BJ (cell line): Measurements from ENCODE around the gene PARVA. TPM values are rescaled to one million over a fixed set of nuclear protein-coding genes. Genes with fewer than 3 reads are reported as not detected.

ENCODE experiments used
- CTCF ChIA-PET: fragments of 350-600 bp; formaldehyde crosslinking; extraction: SDS; loops from one replicate; lab custom pipeline; 2021; ENCODE audit warnings: antibody characterized with exemption, inconsistent platforms; lab: Yijun Ruan, JAX
- POLR2A ChIA-PET: fragments of 300-600 bp; sonication (Branson Sonifier 250); formaldehyde crosslinking; extraction: SDS; loops from one replicate; lab custom pipeline; 2021; ENCODE audit warnings: antibody characterized with exemption; lab: Charles Lee
- DNase-seq: peaks from one replicate; pipeline ENCODE4 v3.0.0-alpha.2; 2011; ENCODE audit warnings: low read depth
- H3K27me3 ChIP-seq: 2 replicates; pipeline ENCODE4 v1.6.0; 2011; ENCODE audit warnings: low read length; ENCODE audit not compliant: control insufficient read depth, insufficient read depth
- H3K36me3 ChIP-seq: 2 replicates; pipeline ENCODE4 v1.5.1; 2011; ENCODE audit warnings: low read length; ENCODE audit not compliant: control insufficient read depth, insufficient read depth
- H3K4me3 ChIP-seq: 2 replicates; pipeline ENCODE4 v1.5.1; 2011; ENCODE audit warnings: low read depth, mild to moderate bottlenecking, control low read depth, low read length
- polyA plus RNA-seq: library from polyadenylated mRNA; depleted of rRNA; stranded (reverse); fragments of >200 nt; gene quantifications from 2 replicates; pipeline ENCODE4 v1.2.3, GENCODE V29; 2011
- TF ChIP-seq, protein P1 (sequence below): IDR thresholded peaks from 2 replicates; pipeline ENCODE4 v1.5.1; 2011; ENCODE audit warnings: low read depth, mild to moderate bottlenecking, control low read depth, inconsistent platforms, low read length, moderate library complexity; ENCODE audit not compliant: insufficient read depth

Gene PARVA
- polyA plus RNA-seq, 1 experiment: 143 TPM

- peak; percentile 40 for DNase-seq
- no peak overlapping the region for H3K4me3 ChIP-seq
- TF ChIP-seq, protein P1, sequence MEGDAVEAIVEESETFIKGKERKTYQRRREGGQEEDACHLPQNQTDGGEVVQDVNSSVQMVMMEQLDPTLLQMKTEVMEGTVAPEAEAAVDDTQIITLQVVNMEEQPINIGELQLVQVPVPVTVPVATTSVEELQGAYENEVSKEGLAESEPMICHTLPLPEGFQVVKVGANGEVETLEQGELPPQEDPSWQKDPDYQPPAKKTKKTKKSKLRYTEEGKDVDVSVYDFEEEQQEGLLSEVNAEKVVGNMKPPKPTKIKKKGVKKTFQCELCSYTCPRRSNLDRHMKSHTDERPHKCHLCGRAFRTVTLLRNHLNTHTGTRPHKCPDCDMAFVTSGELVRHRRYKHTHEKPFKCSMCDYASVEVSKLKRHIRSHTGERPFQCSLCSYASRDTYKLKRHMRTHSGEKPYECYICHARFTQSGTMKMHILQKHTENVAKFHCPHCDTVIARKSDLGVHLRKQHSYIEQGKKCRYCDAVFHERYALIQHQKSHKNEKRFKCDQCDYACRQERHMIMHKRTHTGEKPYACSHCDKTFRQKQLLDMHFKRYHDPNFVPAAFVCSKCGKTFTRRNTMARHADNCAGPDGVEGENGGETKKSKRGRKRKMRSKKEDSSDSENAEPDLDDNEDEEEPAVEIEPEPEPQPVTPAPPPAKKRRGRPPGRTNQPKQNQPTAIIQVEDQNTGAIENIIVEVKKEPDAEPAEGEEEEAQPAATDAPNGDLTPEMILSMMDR: peak; percentile 69
- H3K27me3 ChIP-seq: no peaks in the 10 kb centered on the region
- POLR2A ChIA-PET: interaction anchor here (0.6 kb wide), 1 partner anchor 12 kb away, joined by 3 read pairs; no protein-coding TSS in a partner anchor
- no peaks in the 10 kb centered on the region for H3K36me3 ChIP-seq
- CTCF ChIA-PET: interaction anchor here (0.6 to 4.1 kb wide), 46 partner anchors 10 to 1006 kb away, joined by 3 to 68 read pairs (median 4); partner anchors contain the start of gene PARVA
Measured at GRCh38 chr11:12331239-12331874, 46.0 kb upstream of the PARVA start.

- no peaks in the 10 kb centered on the region for H3K36me3 ChIP-seq
- ChIA-PET CTCF (interaction anchor here (0.8 to 1.8 kb wide), 2 partner anchors 33 to 60 kb away, joined by 3 to 4 read pairs; partner anchors contain the start of gene PARVA), POLR2A (no interaction called here)
- TF ChIP-seq, protein P1: no peak
- DNase-seq: no peak
- no peak overlapping the region for H3K4me3 ChIP-seq
- no peaks in the 10 kb centered on the region for H3K27me3 ChIP-seq
Measured at GRCh38 chr11:12343526-12343925, 33.8 kb upstream of the PARVA start.

DNA sequence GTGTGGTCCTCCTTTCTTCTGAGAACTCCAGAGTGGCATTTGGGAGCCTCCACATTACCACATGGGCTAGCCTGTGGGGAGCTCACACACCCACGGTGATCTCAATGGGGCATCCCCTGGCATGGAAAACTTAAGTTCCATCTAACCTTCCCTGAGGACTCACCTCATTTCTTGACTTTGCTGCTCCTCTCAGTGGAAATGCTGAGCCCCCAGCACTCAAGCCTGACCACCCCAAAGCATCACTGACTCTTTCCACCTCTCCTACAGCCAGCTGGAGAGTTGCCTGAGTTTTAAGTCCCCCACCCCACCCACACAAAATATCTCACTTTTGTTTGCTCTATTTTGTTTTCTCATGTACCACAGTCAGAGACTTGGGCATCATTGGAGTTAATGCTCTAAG lies 23.8 kb upstream of the PARVA start:
- H3K27me3 ChIP-seq: no peaks in the 10 kb centered on the region
- H3K4me3 ChIP-seq: no peak overlapping the region
- TF ChIP-seq, protein P1: no peak
- no peaks in the 10 kb centered on the region for H3K36me3 ChIP-seq
- ChIA-PET CTCF (interaction anchor here (0.8 kb wide), 1 partner anchor 65 kb away, joined by 3 read pairs; no protein-coding TSS in a partner anchor), POLR2A (no interaction called here)
- DNase-seq: no peak

DNA sequence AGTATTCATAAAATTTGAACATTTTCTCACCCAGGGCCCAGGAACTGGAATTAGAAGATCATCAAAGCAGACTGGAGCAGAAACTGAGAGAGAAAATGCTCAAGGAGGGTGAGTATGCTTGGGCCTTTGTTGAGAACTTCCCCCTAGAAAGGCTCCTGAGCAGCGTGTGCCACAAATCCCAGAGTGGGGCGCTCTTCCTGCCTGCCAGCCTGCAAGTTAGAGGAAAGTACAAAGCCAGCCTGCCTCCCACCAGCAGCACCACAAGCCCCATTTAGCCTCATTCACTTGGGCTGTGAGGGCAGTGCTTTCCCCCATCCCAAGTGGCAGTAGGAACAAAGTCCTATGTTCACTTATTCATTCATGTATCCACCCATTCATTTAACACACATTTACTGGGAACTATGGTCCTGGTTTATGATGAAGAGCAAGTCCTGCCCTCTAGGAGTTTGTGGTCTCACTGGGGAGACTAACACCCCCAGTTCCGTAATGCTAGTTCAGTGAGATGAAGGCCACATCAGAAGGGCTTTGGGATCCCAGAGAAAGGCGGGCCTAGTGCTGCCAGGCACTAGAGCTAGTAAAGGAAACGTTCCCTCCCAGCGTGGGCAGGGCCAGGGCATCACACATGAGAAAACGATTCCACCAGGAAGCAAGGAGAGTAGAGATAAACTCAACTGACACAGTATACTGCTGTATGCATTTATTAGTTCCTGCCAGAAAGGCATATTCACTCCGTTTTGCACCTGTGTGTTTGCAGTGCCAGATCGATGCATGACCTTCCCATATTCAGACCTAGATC lies 22.4 kb upstream of the PARVA start:
- no peaks in the 10 kb centered on the region for H3K36me3 ChIP-seq
- H3K4me3 ChIP-seq: no peak overlapping the region
- DNase-seq: no peak
- H3K27me3 ChIP-seq: no peaks in the 10 kb centered on the region
- POLR2A ChIA-PET: interaction anchor here (0.6 kb wide), 2 partner anchors 34 to 264 kb away, joined by 3 to 4 read pairs; no protein-coding TSS in a partner anchor
- TF ChIP-seq, protein P1: no peak
- CTCF ChIA-PET: interaction anchor here (0.6 kb wide), 1 partner anchor 536 kb away, joined by 3 read pairs; no protein-coding TSS in a partner anchor
